ENCODE results near the gene CAB39. TPM values are rescaled to one million over a fixed set of nuclear protein-coding genes. Genes with fewer than 3 reads are reported as not detected.

The CAB39 gene
- total and polyA plus RNA-seq, 2 of the 8 experiments (the other 6 are each of a cell fraction or from before 2014, with no cell fraction given) = 16.4 to 50.5 TPM

GRCh38 chr2:230668939-230669303 lies 43.7 kb upstream of the CAB39 start:
- H3K9ac ChIP-seq (replicated peaks in 1 of 4; ENCODE audit: extremely low read depth in 1 of 4, low read depth in 3 of 4, low read length in 3 of 4) = no peak overlapping the region
- H3K56ac ChIP-seq (replicated peaks; ENCODE audit: insufficient read length, low read depth, low read length) = no peak overlapping the region
- no peak for TF ChIP-seq TAF1 (IDR thresholded peaks at IDR 0.05; ENCODE audit: low read depth, low read length)
- TF ChIP-seq RAD21 (IDR thresholded peaks at IDR 0.05 in 1 of 2, conservative IDR thresholded peaks at IDR 0.05 in 1 of 2; ENCODE audit: low read depth in 2 of 2, low read length in 2 of 2) = no peak
- no peak for TF ChIP-seq RXRA (IDR thresholded peaks at IDR 0.05; ENCODE audit: insufficient read depth, low read depth, low read length)
- no peak for TF ChIP-seq MAX (IDR thresholded peaks at IDR 0.05)
- no peak for TF ChIP-seq CEBPB (IDR thresholded peaks at IDR 0.05; ENCODE audit: low read depth, low read length)
- no peak for TF ChIP-seq BCL11A (IDR thresholded peaks at IDR 0.05; ENCODE audit: low read depth in 2 of 2, low read length in 2 of 2)
- TF ChIP-seq CBX8 (IDR thresholded peaks at IDR 0.05; ENCODE audit: borderline replicate concordance, low read depth, low read length) = no peak
- H4K91ac ChIP-seq (replicated peaks; ENCODE audit: insufficient read length, low read length) = no peak overlapping the region
- H4K5ac ChIP-seq (ENCODE audit: insufficient read length, low read depth, low read length) = peak overlapping the region; percentile 18
- FAIRE-seq = no peak
- no peak overlapping the region for H2BK20ac ChIP-seq (ENCODE audit: low read length)
- POLR2A ChIA-PET (ENCODE audit: partially characterized antibody) = interaction anchor here (1.6 kb wide), 1 partner anchor 9 kb away, joined by 3 read pairs; no protein-coding TSS in a partner anchor
- DNase-seq (ENCODE audit: low read depth in 1 of 2, low spot score in 2 of 2) = no peak
- H3K9me3 ChIP-seq (ENCODE audit: insufficient read depth in 2 of 2, low read depth in 1 of 2, low read length in 1 of 2) = no peaks in the 10 kb centered on the region
- H3K27ac ChIP-seq (ENCODE audit: low read depth, low read length) = no peak overlapping the region
- H3K79me2 ChIP-seq (ENCODE audit: control insufficient read depth in 1 of 2, insufficient read depth in 2 of 2, low read length in 2 of 2) = no peaks in the 10 kb centered on the region
- H2BK15ac ChIP-seq (ENCODE audit: low read length) = no peak overlapping the region
- no peak overlapping the region for H3K4me2 ChIP-seq (ENCODE audit: insufficient read depth in 1 of 2, low read depth in 2 of 2, low read length in 2 of 2)
- H2BK12ac ChIP-seq (ENCODE audit: low read depth, low read length) = no peak overlapping the region
- WGBS, 2 experiments (ENCODE audit: extremely low coverage in 1 of 2, insufficient coverage in 1 of 2, insufficient read length in 1 of 2, insufficient replicate concordance in 2 of 2, low coverage in 1 of 2, low lambda C conversion rate in 2 of 2, missing lambda C conversion rate in 1 of 2) = 88% methylated on average over 2 of the region's 2 CpGs; no CpG with 5 or more reads in 1 of the 2 experiments
- CTCF ChIA-PET (ENCODE audit: partially characterized antibody) = interaction anchor here (0.6 to 1.4 kb wide), 4 partner anchors 130 to 1003 kb away, joined by 3 to 5 read pairs (median 3); no protein-coding TSS in a partner anchor
- H3K4me1 ChIP-seq (replicated peaks in 1 of 4; ENCODE audit: control insufficient read depth in 3 of 4, insufficient read depth in 4 of 4, low read length in 3 of 4) = peaks cover 7 to 18% (median 14%) of the 10 kb centered on the region in 4 experiments; a peak in 6 of 7 replicates
- no peaks in the 10 kb centered on the region for H3K23me2 ChIP-seq (ENCODE audit: low read depth, low read length)
- H3K18ac ChIP-seq (ENCODE audit: extremely low read depth, low read length) = no peak overlapping the region
- H2AK5ac ChIP-seq (ENCODE audit: low read depth, low read length) = no peak overlapping the region
- H3K79me1 ChIP-seq (ENCODE audit: low read depth, low read length) = no peaks in the 10 kb centered on the region
- H3K36me3 ChIP-seq (ENCODE audit: control insufficient read depth in 2 of 4, insufficient read depth in 4 of 4, low read length in 3 of 4) = no peaks in the 10 kb centered on the region
- peaks cover 0 to 3% (median 1%) of the 10 kb centered on the region in 4 experiments; a peak in 3 of 7 replicates for H3K27me3 ChIP-seq (replicated peaks in 1 of 4; ENCODE audit: control insufficient read depth in 3 of 4, extremely low read depth in 1 of 4, insufficient read depth in 3 of 4, low read length in 3 of 4)
- 0 out of 2 replicates have a peak overlapping the region, but pooled peaks have one; percentile 58 for H2AFZ ChIP-seq (ENCODE audit: low read length)
- H3K4me3 ChIP-seq (ENCODE audit: extremely low read depth in 1 of 4, insufficient read depth in 2 of 4, low read depth in 3 of 4, low read length in 4 of 4) = no peak overlapping the region
- H2BK120ac ChIP-seq (replicated peaks; ENCODE audit: low read depth, low read length) = no peak overlapping the region
- H3K23ac ChIP-seq (ENCODE audit: insufficient read length) = no peak overlapping the region
- H4K20me1 ChIP-seq (replicated peaks in 1 of 2; ENCODE audit: control insufficient read depth in 1 of 2, insufficient read depth in 2 of 2, low read length in 2 of 2) = no peaks in the 10 kb centered on the region
- H2BK5ac ChIP-seq (ENCODE audit: low read depth, low read length) = no peak overlapping the region
- H3K4ac ChIP-seq (replicated peaks; ENCODE audit: insufficient read length, low read depth, low read length) = no peak overlapping the region
- no peak overlapping the region for H3K14ac ChIP-seq (ENCODE audit: insufficient read length)
- H4K8ac ChIP-seq (ENCODE audit: extremely low read depth, insufficient read depth, low read length) = no peak overlapping the region

Measured in H1 (cell line).